GM18526 (cell line): Measurements from ENCODE around the gene DOCK10.

Experiments
- POLR2A ChIP-seq: IDR thresholded peaks from 3 replicates; pipeline ENCODE4 v1.6.1; 2011; ENCODE audit not compliant: insufficient read length; ENCODE audit errors: extremely low read depth

The DOCK10 gene

DNA sequence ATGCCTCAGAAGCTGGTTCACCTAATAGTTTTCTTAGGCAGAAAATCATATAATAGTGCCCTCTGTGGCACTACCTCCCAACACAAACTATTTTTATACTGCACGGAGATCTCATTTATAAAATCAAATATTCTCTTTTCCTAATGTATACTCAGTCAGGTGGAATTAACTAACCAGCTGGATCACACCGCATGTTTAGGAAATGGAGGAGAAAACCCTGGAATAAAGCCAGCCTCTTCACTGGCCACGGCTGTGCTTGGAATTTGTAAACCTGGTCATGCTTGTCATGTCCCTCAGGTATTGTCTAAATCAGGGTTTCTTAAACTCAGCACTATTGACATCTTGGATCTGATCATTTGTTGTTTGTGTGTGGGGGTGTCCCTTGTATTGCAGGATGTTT lies 85.6 kb downstream of the DOCK10 start:
- no peak for TF ChIP-seq POLR2A

DNA sequence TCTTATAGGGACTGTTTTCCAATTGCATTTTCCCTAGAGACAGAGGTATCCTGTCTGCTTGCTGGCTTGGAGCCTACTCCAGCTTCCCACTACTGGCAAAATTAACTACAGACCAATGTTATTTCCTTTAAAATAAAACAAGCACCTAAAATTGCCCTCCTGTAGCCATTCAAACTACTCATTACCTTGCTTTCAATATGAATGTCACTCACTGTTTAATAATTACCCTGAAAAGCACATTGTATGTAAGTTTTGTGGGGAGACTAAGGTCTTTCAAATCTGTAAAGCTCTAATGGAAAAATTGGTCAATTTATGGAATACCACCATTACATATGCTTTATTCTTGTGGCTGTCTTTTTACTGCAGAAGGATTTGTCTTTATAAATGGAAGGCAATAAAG lies 87.3 kb downstream of the DOCK10 start:
- no peak for TF ChIP-seq POLR2A

- TF ChIP-seq POLR2A: no peak
Measured at GRCh38 chr2:224952936-224953657, 89.2 kb downstream of the DOCK10 start.

- TF ChIP-seq POLR2A: no peak
Measured at GRCh38 chr2:224951723-224952481, 90.4 kb downstream of the DOCK10 start.

DNA sequence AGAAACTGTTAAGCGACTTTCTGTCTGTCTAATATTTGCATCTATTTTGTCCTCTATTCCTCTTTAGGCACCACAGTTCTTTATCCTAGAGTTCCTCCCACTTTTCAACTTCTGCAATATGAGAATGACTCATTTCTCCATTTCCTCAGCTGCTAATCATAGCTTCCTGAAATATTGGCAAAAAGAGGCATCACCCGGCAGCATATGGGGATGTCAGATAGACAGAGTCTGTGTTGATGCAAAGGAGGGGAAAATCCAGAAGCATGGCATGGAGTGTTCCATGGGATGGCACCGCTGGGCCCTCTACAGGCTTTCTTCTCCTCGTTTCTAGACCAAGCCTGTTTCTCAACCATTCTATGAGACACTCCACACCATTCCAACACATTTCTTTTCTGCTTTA lies 93.4 kb downstream of the DOCK10 start:
- TF ChIP-seq POLR2A: no peak

- TF ChIP-seq POLR2A: no peak
Measured at GRCh38 chr2:224948005-224948404, 94.3 kb downstream of the DOCK10 start.

- no peak for TF ChIP-seq POLR2A
Measured at GRCh38 chr2:224947566-224947965, 94.7 kb downstream of the DOCK10 start.

DNA sequence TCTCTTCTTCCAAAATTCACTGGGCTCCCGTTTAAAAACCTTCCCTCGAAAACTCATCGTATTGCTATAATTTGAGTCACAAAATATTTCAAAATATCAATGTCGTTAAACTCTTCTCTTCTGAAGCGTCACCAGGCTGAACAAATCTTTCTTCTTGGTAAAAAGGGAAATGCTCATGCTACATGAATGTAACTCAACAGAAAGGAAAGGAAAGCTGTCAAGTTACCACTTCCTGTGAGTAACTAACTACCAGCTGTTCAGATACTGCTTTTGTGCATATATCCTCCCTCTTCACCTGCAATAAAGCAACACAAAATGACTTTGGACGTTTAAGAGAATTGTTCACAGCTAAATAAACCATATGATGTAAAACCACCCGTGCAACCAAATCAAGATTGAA lies 95.4 kb downstream of the DOCK10 start:
- no peak for TF ChIP-seq POLR2A

GRCh38 chr2:224944707-224945547 lies 97.3 kb downstream of the DOCK10 start:
- TF ChIP-seq POLR2A: no peak

GRCh38 chr2:224941960-224942359 lies 100.3 kb downstream of the DOCK10 start:
- no peak for TF ChIP-seq POLR2A

DNA sequence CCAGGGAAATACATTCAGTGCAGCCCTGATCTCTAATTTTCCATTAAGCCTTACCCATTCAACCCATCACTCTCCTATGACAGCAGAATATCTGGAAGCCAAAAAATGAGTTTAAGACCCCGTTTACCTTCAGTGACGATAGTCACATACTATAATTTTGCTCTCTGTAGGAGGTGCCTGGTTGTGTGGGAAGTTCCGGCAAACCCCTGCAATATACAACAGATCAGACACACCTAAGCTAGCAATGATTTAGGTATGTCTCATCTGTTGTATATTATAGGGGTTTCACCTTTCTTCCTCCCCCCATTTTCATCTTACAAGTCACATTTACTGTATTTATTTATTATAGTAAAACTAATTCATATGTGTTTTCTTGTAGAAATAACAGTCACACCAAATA lies 101.7 kb downstream of the DOCK10 start:
- no peak for TF ChIP-seq POLR2A

DNA sequence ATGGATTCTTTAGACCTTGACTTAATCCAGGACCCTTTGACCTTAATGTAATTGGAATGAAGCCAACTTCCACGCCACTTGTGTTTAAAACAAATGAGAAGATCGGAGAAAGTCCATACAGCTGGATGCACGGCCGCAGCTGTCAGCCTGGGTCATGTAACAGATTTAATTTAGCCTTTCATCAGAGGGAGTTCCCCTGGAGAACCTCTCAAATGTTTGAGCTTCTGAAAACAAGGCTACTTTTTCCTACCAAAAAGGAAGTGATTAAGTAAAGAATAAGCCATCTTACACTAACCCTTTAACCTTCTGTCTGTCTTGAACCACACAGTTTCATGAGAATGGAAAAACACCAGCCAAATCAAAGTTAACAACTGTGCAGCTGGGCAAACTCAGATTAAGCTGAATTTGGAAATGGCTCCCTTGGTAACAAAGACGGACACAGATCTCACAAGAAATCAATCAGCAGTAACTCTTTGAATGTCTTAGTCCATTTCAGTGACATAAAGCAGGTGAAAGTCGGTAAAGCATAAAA lies 103.6 kb downstream of the DOCK10 start:
- no peak for TF ChIP-seq POLR2A

DNA sequence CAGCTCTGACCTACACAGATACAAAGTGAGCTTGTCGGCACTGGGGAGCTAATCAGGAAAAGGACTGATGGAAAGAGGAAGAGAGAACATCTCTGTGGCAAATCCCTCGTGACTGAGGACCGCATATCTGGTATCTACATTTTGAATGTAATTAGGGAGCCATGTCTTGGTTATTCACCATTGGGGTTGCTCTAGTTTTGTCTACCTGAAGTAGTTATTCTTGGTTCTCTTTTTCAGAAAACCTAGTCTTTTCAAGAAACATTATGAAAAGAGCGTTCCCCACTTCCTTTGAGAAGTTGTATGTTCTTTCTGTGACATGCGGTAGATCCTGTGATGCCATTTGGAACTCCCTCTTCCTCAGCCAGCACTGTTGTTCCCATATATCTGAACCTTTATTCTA lies 104.4 kb downstream of the DOCK10 start:
- TF ChIP-seq POLR2A: no peak

GRCh38 chr2:224934526-224935188 lies 107.6 kb downstream of the DOCK10 start:
- no peak for TF ChIP-seq POLR2A

- no peak for TF ChIP-seq POLR2A
Measured at GRCh38 chr2:224933431-224933830, 108.8 kb downstream of the DOCK10 start.

DNA sequence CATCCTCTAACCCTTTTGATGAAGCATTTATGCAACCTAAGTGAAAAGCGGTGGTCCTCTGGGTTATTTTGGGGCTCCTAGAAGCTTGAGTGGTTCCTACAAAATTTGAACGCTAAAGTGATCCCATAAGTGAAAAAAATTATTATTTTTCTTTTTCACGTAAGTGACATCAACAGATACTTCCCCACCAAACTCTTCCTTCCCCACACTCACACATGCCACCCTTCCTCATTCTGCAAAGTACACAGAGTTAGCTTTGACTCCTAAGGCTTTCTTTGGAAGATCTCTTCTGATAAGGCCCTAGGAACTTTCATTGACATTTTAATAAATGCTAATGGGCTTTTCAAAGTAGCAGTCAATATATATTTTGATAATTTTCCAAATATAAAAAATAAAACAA lies 109.7 kb downstream of the DOCK10 start:
- no peak for TF ChIP-seq POLR2A

DNA sequence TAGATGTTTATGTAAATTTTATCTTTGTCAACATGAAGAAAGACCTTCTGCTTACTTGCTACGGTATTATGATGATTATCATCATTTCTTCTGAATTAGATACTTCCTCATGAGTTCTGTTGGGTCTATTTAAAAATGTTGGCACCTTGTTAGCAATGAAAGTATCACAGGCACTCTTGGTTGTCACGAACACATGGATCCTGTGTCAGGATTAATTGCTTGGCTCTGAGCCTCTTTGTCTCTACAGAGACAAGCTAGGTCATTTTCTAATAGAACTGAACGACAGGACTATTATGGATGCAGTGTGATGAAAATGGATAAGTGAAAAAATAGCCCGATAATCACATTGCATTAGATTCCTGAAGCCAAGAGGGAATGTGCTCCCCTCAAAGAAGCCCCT lies 110.3 kb downstream of the DOCK10 start:
- TF ChIP-seq POLR2A: no peak
